Esophagus squamous epithelium (tissue), 5 donors: ENCODE measurements around the gene RP2. TPM values are rescaled to one million over a fixed set of nuclear protein-coding genes. Genes with fewer than 3 reads are reported as not detected.
A peak's percentile ranks its signal among the peaks of the same experiment; 100 is the strongest.

Experiments used
- DNase-seq: peaks from one replicate; lab custom pipeline; 2025; lab: John Stamatoyannopoulos, UW
- H3K27ac ChIP-seq, 4 donors: fragments of 200-600 bp; sonication (generic); one replicate each; pipeline ENCODE4 v1.5.1; 2016 to 2019; ENCODE audit warnings: mild to moderate bottlenecking in 1 of 4
- H3K27me3 ChIP-seq, 4 donors: fragments of 200-600 bp; sonication (generic); 1 replicate in 3 of 4; 2 replicates in 1 of 4; pipeline versions ENCODE4 v1.5.1 to v1.6.0; 2017 to 2021; ENCODE audit warnings: antibody characterized with exemption in 1 of 4
- H3K36me3 ChIP-seq, 3 donors: fragments of 200-600 bp; sonication (generic); one replicate each; pipeline ENCODE4 v1.5.1; 2016 to 2019
- H3K4me1 ChIP-seq, 3 donors: fragments of 200-600 bp; sonication (generic); one replicate each; pipeline ENCODE4 v1.5.1; 2017 to 2019
- H3K4me3 ChIP-seq, 4 donors: fragments of 200-600 bp; sonication (generic); 1 replicate in 3 of 4; 2 replicates in 1 of 4; pipeline ENCODE4 v1.5.1; 2016 to 2019; ENCODE audit warnings: mild to moderate bottlenecking in 2 of 4, moderate library complexity in 1 of 4
- H3K9me3 ChIP-seq, 3 donors: fragments of 200-600 bp; sonication (generic); one replicate each; pipeline ENCODE4 v1.5.1; 2016 to 2019
- CTCF ChIP-seq, 6 experiments: fragments of 450-650 bp in 4 of 6; fragments of 200-600 bp in 2 of 6; sonication (generic) in 2 of 6; IDR thresholded peaks; one replicate each; pipeline ENCODE4 v1.5.1; 2016 to 2019; ENCODE audit warnings: antibody characterized with exemption in 6 of 6, mild to moderate bottlenecking in 4 of 6, moderate library complexity in 4 of 6
- POLR2A ChIP-seq, 4 donors: fragments of 450-650 bp; IDR thresholded peaks; one replicate each; pipeline ENCODE4 v1.6.1; 2017; ENCODE audit warnings: antibody characterized with exemption in 4 of 4, mild to moderate bottlenecking in 4 of 4, moderate library complexity in 3 of 4
- WGBS, 2 donors: methylation state at CpG; one replicate each; pipeline ENCODE4 v1.1.5; 2018; 5-methylcytosine and 5-hydroxymethylcytosine counted together
- intact Hi-C: fragments of 100-400 bp; cut with DNase I; formaldehyde crosslinking; loops from one replicate; pipeline ENCODE4 v1.15.0; 2022
- total RNA-seq, 4 donors: library from RNA; depleted of rRNA; stranded (reverse); fragments of >200 nt; gene quantifications; one replicate each; pipeline ENCODE4 v1.1.0, GENCODE V29; 2016
- donor health status: DM: yes; HTN: yes; CAD: no.

RP2 gene
- total RNA-seq = 10 to 100 TPM; 14.9 to 21.9 (median 17.6) TPM

- WGBS, 2 donors = 0 to 53% methylated on average over 7 to 8 of the region's 71 CpGs
- Histone ChIP-seq H3K36me3 (no peaks in the 10 kb centered on the region), H3K4me3 (peak within 1 kb of the TSS; percentile 65 to 81 (median 73)), H3K4me1 (peaks cover 0 to 35% (median 13%) of the 10 kb centered on the region in 3 donors), H3K27ac (peak within 1 kb of the TSS; percentile 92 to 96 (median 95)), H3K9me3 (no peaks in the 10 kb centered on the region), H3K27me3 (no peaks in the 10 kb centered on the region)
- peak; percentile 60 for DNase-seq
- intact Hi-C loops = no loop called here
- peak in 3 of 4 donors; percentile 82 to 91 (median 83) for TF ChIP-seq POLR2A (IDR thresholded peaks at IDR 0.05)
- peak in 4 of 6 experiments; percentile 11 to 41 (median 27) for TF ChIP-seq CTCF (IDR thresholded peaks at IDR 0.05)
Observed at GRCh38 chrX:46836701-46837557, at the start of gene RP2. Gene RP2 (plus strand): TSS chrX:46837043. CDS start chrX:46837101, 58 bp downstream.

- DNase-seq = no peak
- Histone ChIP-seq H3K4me1 (peaks cover 0 to 28% (median 10%) of the 10 kb centered on the region in 3 donors), H3K4me3 (no peak overlapping the region), H3K36me3 (no peaks in the 10 kb centered on the region), H3K27me3 (no peaks in the 10 kb centered on the region), H3K9me3 (no peaks in the 10 kb centered on the region), H3K27ac (no peak overlapping the region)
- 41 to 42% methylated on average over 4 of the region's 4 CpGs for WGBS, 2 donors
- no peak for TF ChIP-seq CTCF (IDR thresholded peaks at IDR 0.05)
- TF ChIP-seq POLR2A (IDR thresholded peaks at IDR 0.05) = no peak
- intact Hi-C loops = no loop called here
Observed at GRCh38 chrX:46788902-46789301, 47.9 kb upstream of the RP2 start.

- no peak for DNase-seq
- Histone ChIP-seq H3K4me3 (no peak overlapping the region), H3K27ac (peak overlapping the region; percentile 65 to 85 (median 77)), H3K27me3 (no peaks in the 10 kb centered on the region), H3K36me3 (no peaks in the 10 kb centered on the region), H3K4me1 (peaks cover 0 to 28% (median 10%) of the 10 kb centered on the region in 3 donors), H3K9me3 (no peaks in the 10 kb centered on the region)
- intact Hi-C loops = no loop called here
- no peak for TF ChIP-seq CTCF (IDR thresholded peaks at IDR 0.05)
- no peak for TF ChIP-seq POLR2A (IDR thresholded peaks at IDR 0.05)
- 19 to 31% methylated on average over 4 to 7 of the region's 7 CpGs for WGBS, 2 donors
Observed at GRCh38 chrX:46791927-46792809, 44.7 kb upstream of the RP2 start.

GRCh38 chrX:46792810-46793188, 44.0 kb upstream of the RP2 start:
- TF ChIP-seq POLR2A (IDR thresholded peaks at IDR 0.05) (no peak), CTCF (IDR thresholded peaks at IDR 0.05) (no peak)
- Histone ChIP-seq H3K4me1 (peaks cover 0 to 28% (median 10%) of the 10 kb centered on the region in 3 donors), H3K27ac (peak overlapping the region; percentile 17 to 85 (median 72)), H3K36me3 (no peaks in the 10 kb centered on the region), H3K27me3 (no peaks in the 10 kb centered on the region), H3K9me3 (no peaks in the 10 kb centered on the region), H3K4me3 (no peak overlapping the region)
- intact Hi-C loops = no loop called here
- WGBS, 2 donors = 36 to 40% methylated on average over 4 of the region's 4 CpGs
- no peak for DNase-seq
